Stomach smooth muscle (tissue), 2 donors: ENCODE results near the gene PAQR9.

Experiments used
- H3K27ac ChIP-seq: one replicate; pipeline ENCODE4 v1.7.0; 2013; ENCODE audit warnings: mild to moderate bottlenecking, low read length, inconsistent platforms
- H3K27me3 ChIP-seq, 2 donors: one replicate each; pipeline ENCODE4 v1.7.0; 2013; ENCODE audit warnings: low read length in 2 of 2; ENCODE audit not compliant: insufficient read depth in 2 of 2, control insufficient read depth in 1 of 2
- H3K36me3 ChIP-seq, 2 donors: one replicate each; pipeline ENCODE4 v1.7.0; 2013; ENCODE audit warnings: low read length in 2 of 2; ENCODE audit not compliant: control insufficient read depth in 2 of 2, insufficient read depth in 2 of 2
- H3K4me1 ChIP-seq: one replicate; pipeline ENCODE4 v1.7.0; 2013; ENCODE audit warnings: low read length; ENCODE audit not compliant: control insufficient read depth, insufficient read depth
- H3K4me3 ChIP-seq, 2 donors: one replicate each; pipeline ENCODE4 v1.7.0; 2013; ENCODE audit warnings: low read length in 2 of 2
- H3K9ac ChIP-seq, 2 donors: one replicate each; pipeline ENCODE4 v1.7.0; 2013; ENCODE audit warnings: low read length in 2 of 2, mild to moderate bottlenecking in 1 of 2
- H3K9me3 ChIP-seq, 2 donors: one replicate each; pipeline ENCODE4 v1.7.0; 2013; ENCODE audit warnings: low read length in 2 of 2; ENCODE audit not compliant: control insufficient read depth in 2 of 2
- donor health status: healthy.
- donor health status: Pancreatic carcinoma.

The PAQR9 gene

DNA sequence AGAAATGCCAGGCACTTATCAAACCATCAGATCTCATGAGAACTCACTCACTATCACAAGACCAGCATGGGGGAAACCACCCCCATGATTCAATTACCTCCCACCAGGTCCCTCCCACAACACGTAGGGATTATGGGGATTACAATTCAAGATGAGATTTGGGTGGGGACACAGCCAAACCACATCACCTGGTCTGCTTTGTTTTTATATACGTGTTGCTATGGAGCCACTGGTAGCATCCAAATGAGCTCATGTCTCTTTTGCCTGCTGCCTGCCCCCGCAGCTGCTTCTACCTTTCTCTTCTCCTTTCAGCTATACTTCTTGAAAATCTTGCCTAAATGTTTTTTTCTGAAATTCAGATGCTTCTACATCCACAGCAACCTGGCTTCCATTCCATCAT is 47.8 kb downstream of the PAQR9 start:
- H3K9ac ChIP-seq = no peak overlapping the region
- H3K27me3 ChIP-seq = no peaks in the 10 kb centered on the region
- no peak overlapping the region for H3K4me3 ChIP-seq
- no peaks in the 10 kb centered on the region for H3K9me3 ChIP-seq
- peaks cover 7% of the 10 kb centered on the region for H3K4me1 ChIP-seq
- H3K27ac ChIP-seq = no peak overlapping the region
- no peaks in the 10 kb centered on the region for H3K36me3 ChIP-seq

DNA sequence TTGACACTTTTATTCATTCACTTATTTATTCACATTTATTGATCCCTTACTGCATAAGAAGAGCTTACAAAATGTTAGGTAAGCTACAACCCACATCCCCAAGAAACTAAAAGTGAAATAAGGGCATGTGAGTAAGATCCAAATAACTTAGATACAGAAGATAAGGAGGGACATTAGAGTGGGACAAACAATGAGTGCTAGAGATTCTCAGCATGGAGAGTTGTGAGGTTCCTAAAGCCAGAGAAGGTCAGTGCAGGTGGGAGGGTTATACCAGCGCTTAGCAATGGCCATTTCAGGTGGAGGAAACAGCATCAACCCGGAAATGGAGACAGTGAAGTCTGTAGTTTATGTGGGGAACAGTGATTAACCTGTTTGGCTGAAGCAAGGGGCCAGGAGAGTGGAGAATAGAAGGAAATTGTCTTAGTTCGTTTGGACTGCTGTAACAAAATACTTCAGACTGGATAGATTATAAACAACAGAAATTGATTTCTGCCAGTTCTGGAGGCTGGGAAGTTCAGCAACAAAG is 49.1 kb downstream of the PAQR9 start:
- Histone ChIP-seq H3K27ac (no peak overlapping the region), H3K27me3 (no peaks in the 10 kb centered on the region), H3K9ac (no peak overlapping the region), H3K36me3 (no peaks in the 10 kb centered on the region), H3K4me1 (peaks cover 8% of the 10 kb centered on the region), H3K4me3 (no peak overlapping the region), H3K9me3 (no peaks in the 10 kb centered on the region)

DNA sequence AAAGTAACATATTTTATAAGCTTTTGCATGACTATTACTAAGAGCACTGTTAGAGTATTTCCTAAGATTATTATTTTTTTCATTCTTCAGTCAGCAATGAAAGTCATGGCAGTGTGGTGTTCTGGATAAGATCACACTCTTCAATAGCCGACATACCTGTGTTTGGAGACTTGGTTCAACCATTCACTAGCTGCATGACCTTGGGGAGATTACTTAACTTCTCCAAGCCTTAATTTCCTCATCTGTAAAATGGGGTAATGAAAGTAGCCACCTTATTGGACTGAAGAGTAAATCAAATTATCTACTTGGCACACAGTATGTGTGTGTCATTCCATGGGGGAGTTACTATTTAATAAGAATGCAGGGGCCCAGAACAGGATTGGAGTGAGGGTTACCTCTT is 50.0 kb downstream of the PAQR9 start:
- no peaks in the 10 kb centered on the region for H3K27me3 ChIP-seq
- H3K27ac ChIP-seq = no peak overlapping the region
- no peak overlapping the region for H3K9ac ChIP-seq
- peaks cover 8% of the 10 kb centered on the region for H3K4me1 ChIP-seq
- no peaks in the 10 kb centered on the region for H3K36me3 ChIP-seq
- no peaks in the 10 kb centered on the region for H3K9me3 ChIP-seq
- no peak overlapping the region for H3K4me3 ChIP-seq

DNA sequence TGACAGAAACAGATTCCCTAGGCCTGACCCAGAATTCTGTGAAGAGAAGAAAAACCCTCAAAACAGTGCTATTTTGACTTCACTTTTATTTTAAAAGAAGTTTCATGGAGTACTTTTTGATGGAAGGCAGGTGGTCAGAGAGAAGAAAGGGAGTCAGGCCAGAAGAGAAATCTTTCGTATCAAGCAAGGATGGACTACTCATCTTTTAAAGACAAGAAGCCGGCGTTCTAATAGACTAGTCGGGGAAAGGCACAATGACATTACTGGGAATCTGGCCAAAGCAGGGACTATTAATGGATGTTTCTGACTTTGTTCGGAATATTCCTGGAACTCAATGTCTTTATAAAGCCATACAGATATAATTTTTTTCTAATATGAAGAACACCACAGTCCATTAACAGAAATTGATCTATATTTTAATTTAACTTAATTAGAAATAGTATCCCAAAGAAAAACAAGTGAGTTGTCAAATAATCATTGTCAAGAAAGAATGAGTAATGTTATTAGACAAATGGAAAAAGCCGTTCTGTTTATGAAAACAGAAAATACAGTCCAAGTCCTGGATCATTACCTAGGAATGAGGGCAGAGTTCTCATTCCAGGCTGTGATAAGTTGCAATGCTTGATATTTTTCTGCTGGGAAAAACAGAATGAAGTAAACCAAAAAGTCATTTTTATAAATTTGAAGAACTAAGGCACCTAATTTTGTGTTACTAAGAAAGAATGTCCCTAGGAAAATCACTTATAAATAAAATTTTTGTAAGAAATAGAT is 50.9 kb downstream of the PAQR9 start:
- Histone ChIP-seq H3K9me3 (no peaks in the 10 kb centered on the region), H3K9ac (no peak overlapping the region), H3K27ac (no peak overlapping the region), H3K4me3 (no peak overlapping the region), H3K36me3 (no peaks in the 10 kb centered on the region), H3K4me1 (peaks cover 8% of the 10 kb centered on the region), H3K27me3 (no peaks in the 10 kb centered on the region)
